WTC11 (cell line): ENCODE data around the gene PREX1.

Experiments used
- AFF4 ChIP-seq: sonication (generic); formaldehyde crosslinking; IDR thresholded peaks from 2 replicates; pipeline ENCODE4 v1.8.1; 2023; ENCODE audit warnings: mild to moderate bottlenecking, missing genetic modification reagents, borderline replicate concordance
- ATF2 ChIP-seq: sonication (generic); formaldehyde crosslinking; IDR thresholded peaks from 2 replicates; pipeline ENCODE4 v1.8.1; 2022; ENCODE audit warnings: low read depth, missing genetic modification reagents, borderline replicate concordance
- CREB1 ChIP-seq: sonication (generic); formaldehyde crosslinking; IDR thresholded peaks from 2 replicates; pipeline ENCODE4 v1.8.0; 2023; ENCODE audit warnings: mild to moderate bottlenecking, missing genetic modification reagents
- CTCF ChIP-seq: fragments of 200-600 bp; IDR thresholded peaks from 2 replicates; pipeline ENCODE4 v1.8.0; 2022; ENCODE audit warnings: antibody characterized with exemption
- ESRRA ChIP-seq: sonication (generic); formaldehyde crosslinking; IDR thresholded peaks from 2 replicates; pipeline ENCODE4 v1.8.1; 2022; ENCODE audit warnings: mild to moderate bottlenecking, missing genetic modification reagents, borderline replicate concordance
- JUN ChIP-seq: sonication (generic); formaldehyde crosslinking; IDR thresholded peaks from 2 replicates; pipeline ENCODE4 v1.8.0; 2023; ENCODE audit warnings: mild to moderate bottlenecking, missing genetic modification reagents
- MAX ChIP-seq: sonication (generic); formaldehyde crosslinking; IDR thresholded peaks from 2 replicates; pipeline ENCODE4 v1.8.0; 2022; ENCODE audit warnings: mild to moderate bottlenecking, missing genetic modification reagents
- NR1H2 ChIP-seq: sonication (generic); formaldehyde crosslinking; IDR thresholded peaks from 2 replicates; pipeline ENCODE4 v1.9.0; 2021; ENCODE audit warnings: mild to moderate bottlenecking, moderate library complexity, missing genetic modification reagents
- ZBTB21 ChIP-seq: sonication (generic); formaldehyde crosslinking; IDR thresholded peaks from 2 replicates; pipeline ENCODE4 v1.8.1; 2023; ENCODE audit warnings: mild to moderate bottlenecking, missing genetic modification reagents, borderline replicate concordance
- ZMAT4 ChIP-seq: fragments of 250-450 bp; sonication (Bioruptor Pico); IDR thresholded peaks from 2 replicates; pipeline ENCODE4 v1.9.0; 2021; ENCODE audit warnings: mild to moderate bottlenecking
- ZNF121 ChIP-seq: sonication (generic); formaldehyde crosslinking; IDR thresholded peaks from 2 replicates; pipeline ENCODE4 v1.8.0; 2023; ENCODE audit warnings: missing genetic modification reagents

GRCh38 chr20:48794360-48794759 is 33.4 kb downstream of the PREX1 start:
- TF ChIP-seq MAX (CRISPR knock-in tag) (no peak), CTCF (no peak), AFF4 (CRISPR knock-in tag) (no peak), ZBTB21 (CRISPR knock-in tag) (no peak), JUN (CRISPR knock-in tag) (no peak), CREB1 (CRISPR knock-in tag) (no peak), NR1H2 (CRISPR knock-in tag) (no peak), ZNF121 (CRISPR knock-in tag) (no peak), ZMAT4 (CRISPR knock-in tag) (no peak), ESRRA (no peak), ATF2 (CRISPR knock-in tag) (no peak)
